ENCODE results near the gene RAB11FIP4.
A peak's percentile ranks its signal among the peaks of the same experiment; 100 is the strongest.

The RAB11FIP4 gene

DNA sequence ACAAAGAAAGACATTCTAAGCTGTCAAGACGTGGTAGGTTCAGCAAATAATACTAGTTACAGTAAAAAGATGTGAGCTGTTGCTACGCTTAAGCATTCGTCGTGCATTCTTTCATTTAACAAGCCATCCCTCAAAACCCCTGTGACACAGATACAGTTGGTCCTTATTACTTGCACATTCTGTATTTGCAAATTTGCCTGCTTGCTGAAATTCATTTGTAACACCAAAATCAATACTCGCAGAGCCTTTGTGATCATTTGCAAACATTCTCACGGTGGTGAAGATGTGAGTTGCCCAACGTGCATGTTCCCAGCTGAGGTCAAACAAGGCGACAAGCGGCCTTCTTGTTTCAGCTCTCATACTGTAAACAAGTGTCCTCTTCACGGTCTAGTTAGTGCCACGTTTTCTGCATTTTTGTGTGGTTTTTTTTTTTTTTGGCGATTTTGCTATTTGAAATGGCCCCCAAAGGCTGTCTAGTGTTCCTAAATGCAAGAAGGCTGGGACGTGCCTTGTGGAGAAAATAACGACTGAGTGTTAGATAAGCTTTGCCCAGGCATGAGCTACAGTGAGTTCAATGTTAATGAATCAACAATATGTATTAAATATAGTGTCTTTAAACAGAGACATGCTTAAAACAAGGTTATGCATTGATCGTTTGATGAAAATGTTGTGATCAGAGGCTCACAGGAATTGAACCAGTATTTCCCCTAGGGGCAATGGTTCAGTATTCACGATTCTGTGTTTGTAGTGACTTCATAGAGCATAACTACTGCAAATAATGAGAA lies 84.1 kb downstream of the RAB11FIP4 start:
- no peak overlapping the region for H3K4me3 ChIP-seq
- H3K27ac ChIP-seq = no peak overlapping the region

- Histone ChIP-seq H3K4me3 (no peak overlapping the region), H3K27ac (no peak overlapping the region)
Observed at GRCh38 chr17:31476525-31477416, 85.3 kb downstream of the RAB11FIP4 start.

GRCh38 chr17:31477417-31478055 lies 86.1 kb downstream of the RAB11FIP4 start:
- H3K4me3 ChIP-seq = no peak overlapping the region
- no peak overlapping the region for H3K27ac ChIP-seq

- H3K4me3 ChIP-seq = no peak overlapping the region
- H3K27ac ChIP-seq = no peak overlapping the region
Observed at GRCh38 chr17:31479062-31479408, 87.6 kb downstream of the RAB11FIP4 start.

GRCh38 chr17:31479524-31479923 lies 88.0 kb downstream of the RAB11FIP4 start:
- Histone ChIP-seq H3K27ac (no peak overlapping the region), H3K4me3 (no peak overlapping the region)

- Histone ChIP-seq H3K27ac (no peak overlapping the region), H3K4me3 (no peak overlapping the region)
Observed at GRCh38 chr17:31480067-31480466, 88.6 kb downstream of the RAB11FIP4 start.

GRCh38 chr17:31480904-31481782 lies 89.7 kb downstream of the RAB11FIP4 start:
- H3K4me3 ChIP-seq = no peak overlapping the region
- no peak overlapping the region for H3K27ac ChIP-seq

DNA sequence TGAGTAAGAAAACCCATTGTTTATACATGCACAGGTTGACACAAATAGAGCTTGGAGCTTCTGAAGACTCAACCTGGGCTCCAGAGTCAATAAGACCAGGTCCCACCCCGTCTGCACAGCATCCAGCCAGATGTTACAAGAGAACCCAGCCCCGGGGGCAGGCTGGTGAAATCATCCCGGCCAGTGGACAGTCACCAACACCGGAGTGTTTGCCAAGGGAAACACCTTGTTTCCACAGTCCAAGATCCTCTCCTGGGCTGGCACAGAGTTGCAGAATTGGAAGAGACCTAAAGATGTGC lies 90.3 kb downstream of the RAB11FIP4 start:
- H3K27ac ChIP-seq = no peak overlapping the region
- H3K4me3 ChIP-seq = no peak overlapping the region

DNA sequence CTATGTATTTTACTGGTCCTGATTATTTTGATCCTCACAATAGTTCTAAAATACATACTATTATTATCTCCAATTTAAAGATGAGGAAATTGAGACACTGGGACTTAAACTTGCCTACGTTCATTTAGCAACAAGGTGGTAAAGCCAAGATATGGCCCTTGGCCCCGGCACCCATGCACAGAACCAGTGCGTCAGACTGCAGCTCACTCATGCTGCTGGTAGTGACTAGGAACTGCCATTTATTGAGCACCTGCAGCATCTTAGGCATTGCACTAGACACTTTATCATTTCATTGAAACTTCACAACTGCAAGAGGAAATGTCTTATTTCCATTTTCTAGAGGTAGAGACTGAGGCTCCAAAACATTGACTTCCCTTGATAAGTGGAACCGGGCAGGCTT lies 93.3 kb downstream of the RAB11FIP4 start:
- Histone ChIP-seq H3K27ac (no peak overlapping the region), H3K4me3 (no peak overlapping the region)

- Histone ChIP-seq H3K27ac (no peak overlapping the region), H3K4me3 (no peak overlapping the region)
Observed at GRCh38 chr17:31486351-31487062, 95.0 kb downstream of the RAB11FIP4 start.

- H3K4me3 ChIP-seq = peak overlapping the region; percentile 46 to 80 (median 72)
- H3K27ac ChIP-seq = peak overlapping the region in 10 of 21 experiments; percentile 35 to 88 (median 68)
Observed at GRCh38 chr17:31487063-31487647, 95.7 kb downstream of the RAB11FIP4 start.

DNA sequence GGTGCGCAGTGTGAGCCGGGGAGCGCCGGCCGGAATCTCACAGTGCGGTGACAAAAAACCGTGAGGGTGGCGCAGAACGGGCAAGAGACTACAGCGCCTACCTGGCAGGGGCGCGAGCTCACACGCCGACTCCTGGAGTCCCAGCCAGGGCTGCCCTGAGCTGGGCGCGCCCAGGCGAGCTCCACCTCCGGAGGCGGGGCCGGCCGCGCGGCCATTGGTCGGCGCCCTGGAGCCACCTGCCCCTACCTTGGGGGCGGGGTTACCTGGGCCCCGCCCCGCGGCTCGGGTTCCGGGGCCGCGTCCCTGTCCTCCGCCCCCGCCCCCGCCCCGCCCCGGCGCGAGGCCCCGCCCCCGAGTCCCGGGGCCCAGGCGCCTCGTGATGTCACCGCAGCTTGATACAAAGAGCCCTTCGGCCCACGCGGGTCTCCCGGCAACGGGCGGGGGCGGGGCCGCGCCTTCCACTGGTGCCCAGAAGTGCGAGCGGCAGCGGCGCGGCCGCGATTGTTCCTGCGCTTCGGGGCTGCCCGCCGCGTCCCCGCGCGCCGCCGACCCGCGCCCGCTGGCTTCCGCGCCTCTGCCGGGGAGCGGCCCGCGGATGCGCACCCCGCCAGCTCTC lies 96.3 kb downstream of the RAB11FIP4 start:
- H3K27ac ChIP-seq = peak overlapping the region in 20 of 21 experiments; percentile 31 to 91 (median 82)

DNA sequence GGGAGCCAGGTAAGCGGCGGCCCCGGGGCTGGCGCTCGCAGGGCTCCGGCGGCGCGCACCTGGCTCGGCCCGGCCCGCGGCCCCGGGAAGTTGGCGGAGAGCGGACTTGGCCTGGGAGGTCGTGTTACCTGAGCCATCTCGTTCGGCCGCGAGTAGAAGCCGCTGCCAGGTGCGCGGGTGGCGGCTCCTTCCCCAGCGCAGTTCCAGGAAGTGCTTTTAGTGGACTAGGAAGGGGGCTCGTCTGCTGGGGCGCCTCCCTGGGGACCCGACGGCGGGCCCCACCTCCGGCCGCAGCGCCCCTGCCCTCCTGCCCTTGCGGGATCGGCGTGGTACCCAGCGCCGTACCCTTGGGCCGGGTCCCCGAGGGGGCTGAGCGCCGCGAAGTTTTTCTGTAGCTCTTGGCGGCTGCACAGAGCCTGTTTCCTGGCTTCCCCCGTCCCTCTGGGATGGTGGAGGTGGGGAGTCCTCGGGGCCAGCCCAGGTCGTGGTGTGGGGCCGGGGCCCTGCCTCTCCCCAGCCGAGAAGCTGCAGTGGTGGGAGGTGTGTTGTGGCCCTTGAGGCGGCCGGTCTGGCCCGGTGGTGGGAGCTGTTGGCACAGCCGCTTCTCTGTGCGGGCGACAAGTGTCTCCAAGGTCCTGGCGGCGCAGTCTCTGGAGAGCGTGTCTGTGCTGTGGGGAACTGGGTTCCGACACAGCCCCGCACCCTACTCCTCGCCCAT lies 96.9 kb downstream of the RAB11FIP4 start:
- H3K27ac ChIP-seq = peak overlapping the region; percentile 31 to 91 (median 81)
- H3K4me3 ChIP-seq = peak overlapping the region; percentile 46 to 80 (median 72)

More for the DNA sequence above, 96.3 kb downstream of the RAB11FIP4 start:
- H3K4me3 ChIP-seq = peak overlapping the region; percentile 46 to 80 (median 72)

GRCh38 chr17:31488982-31489294 lies 97.5 kb downstream of the RAB11FIP4 start:
- Histone ChIP-seq H3K27ac (peak overlapping the region in 16 of 21 experiments; percentile 69 to 91 (median 83)), H3K4me3 (peak overlapping the region; percentile 46 to 80 (median 72))

GRCh38 chr17:31489295-31490018 lies 98.0 kb downstream of the RAB11FIP4 start:
- H3K4me3 ChIP-seq = peak overlapping the region in 6 of 7 experiments; percentile 46 to 80 (median 70)
- peak overlapping the region in 11 of 21 experiments; percentile 70 to 91 (median 84) for H3K27ac ChIP-seq

DNA sequence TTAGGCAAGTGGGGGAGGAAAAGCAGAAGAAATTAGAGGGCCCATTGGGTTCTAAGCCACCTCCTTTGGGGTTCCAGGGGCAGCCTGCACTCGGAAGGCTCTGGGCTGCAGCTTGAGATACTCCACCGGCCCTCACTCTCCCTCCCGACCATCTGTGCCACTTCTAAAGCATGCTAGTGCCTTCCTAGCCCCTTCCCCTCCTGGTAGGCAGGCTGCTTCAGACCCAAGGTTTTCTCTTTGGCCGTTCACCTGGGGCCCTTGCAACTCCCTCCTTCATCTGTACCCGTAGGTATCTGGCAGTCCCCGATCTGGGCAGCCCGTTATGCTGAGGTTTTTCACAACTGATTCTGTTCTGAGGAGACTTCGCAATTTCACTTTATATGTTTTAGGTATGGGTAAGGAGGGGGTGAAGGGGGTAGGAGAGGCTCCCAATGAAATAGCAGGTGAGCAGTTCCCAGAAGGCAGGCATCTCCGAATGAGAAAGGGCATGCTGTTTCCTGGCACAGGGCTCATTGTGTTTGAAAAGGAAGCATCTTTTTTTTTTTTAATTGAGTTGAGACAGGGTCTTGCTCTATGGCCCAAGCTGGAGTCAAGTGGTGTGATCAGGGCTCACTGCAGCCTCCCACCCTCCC lies 98.7 kb downstream of the RAB11FIP4 start:
- peak overlapping the region in 2 of 7 experiments; percentile 76 to 80 for H3K4me3 ChIP-seq
- peak overlapping the region in 4 of 21 experiments; percentile 7 to 91 (median 88) for H3K27ac ChIP-seq

Data from skin epidermis (tissue), 12 donors.